ENCODE data around the gene ARIH2.

The ARIH2 gene

GRCh38 chr3:49030321-49030720 lies 111.7 kb downstream of the ARIH2 start:
- H3K27me3 ChIP-seq (ENCODE audit: insufficient read depth, low read length, poor library complexity), result no peaks in the 10 kb centered on the region
- no CpG with 5 or more reads among the region's 6 CpGs for WGBS (ENCODE audit: extremely low coverage, insufficient coverage, low lambda C conversion rate)
- H3K56ac ChIP-seq (ENCODE audit: low read length), result no peak overlapping the region
- H3K79me2 ChIP-seq (ENCODE audit: control insufficient read depth, insufficient read depth, low read length), result peaks cover 10% of the 10 kb centered on the region
- H2BK120ac ChIP-seq (ENCODE audit: low read depth, low read length), result no peak overlapping the region
- H3K79me1 ChIP-seq (ENCODE audit: low read length), result peaks cover 16% of the 10 kb centered on the region
- H2BK15ac ChIP-seq (replicated peaks; ENCODE audit: low read depth), result no peak overlapping the region
- no peak overlapping the region for H3K27ac ChIP-seq (ENCODE audit: low read depth, low read length)
- no peak overlapping the region for H3K4me2 ChIP-seq (ENCODE audit: low read length)
- no peak overlapping the region for H4K5ac ChIP-seq (ENCODE audit: low read length)
- no peak overlapping the region for H3K9ac ChIP-seq (ENCODE audit: low read length)
- no peak overlapping the region for H3K18ac ChIP-seq (ENCODE audit: low read length)
- H3K4me3 ChIP-seq (ENCODE audit: low read length), result no peak overlapping the region
- peaks cover 10% of the 10 kb centered on the region for H3K4me1 ChIP-seq (ENCODE audit: control insufficient read depth, low read depth, low read length)
- no peak overlapping the region for H3K4ac ChIP-seq (ENCODE audit: low read depth, low read length)
- no peak overlapping the region for H2AK5ac ChIP-seq (ENCODE audit: low read length)
- no peak overlapping the region for H3K23ac ChIP-seq (ENCODE audit: low read length)
- no peak for DNase-seq
- no peak overlapping the region for H4K8ac ChIP-seq (ENCODE audit: low read depth, low read length)
- peaks cover 27% of the 10 kb centered on the region for H3K36me3 ChIP-seq (ENCODE audit: control insufficient read depth, insufficient read depth, low read length)
- H2BK5ac ChIP-seq (ENCODE audit: low read length), result no peak overlapping the region

GRCh38 chr3:49032646-49033304 lies 114.1 kb downstream of the ARIH2 start:
- Histone ChIP-seq H3K18ac (ENCODE audit: low read length) (no peak overlapping the region), H3K4me2 (ENCODE audit: low read length) (no peak overlapping the region), H3K27me3 (ENCODE audit: insufficient read depth, low read length, poor library complexity) (no peaks in the 10 kb centered on the region), H2AK5ac (ENCODE audit: low read length) (no peak overlapping the region), H3K36me3 (ENCODE audit: control insufficient read depth, insufficient read depth, low read length) (peaks cover 17% of the 10 kb centered on the region), H3K4ac (ENCODE audit: low read depth, low read length) (no peak overlapping the region), H3K79me1 (ENCODE audit: low read length) (peaks cover 12% of the 10 kb centered on the region), H3K79me2 (ENCODE audit: control insufficient read depth, insufficient read depth, low read length) (peaks cover 6% of the 10 kb centered on the region), H4K5ac (ENCODE audit: low read length) (no peak overlapping the region), H3K4me3 (ENCODE audit: low read length) (no peak overlapping the region), H2BK5ac (ENCODE audit: low read length) (no peak overlapping the region), H3K23ac (ENCODE audit: low read length) (no peak overlapping the region), H3K9ac (ENCODE audit: low read length) (no peak overlapping the region), H3K56ac (ENCODE audit: low read length) (no peak overlapping the region), H4K8ac (ENCODE audit: low read depth, low read length) (no peak overlapping the region), H2BK15ac (replicated peaks; ENCODE audit: low read depth) (no peak overlapping the region), H3K4me1 (ENCODE audit: control insufficient read depth, low read depth, low read length) (peaks cover 6% of the 10 kb centered on the region), H2BK120ac (ENCODE audit: low read depth, low read length) (no peak overlapping the region), H3K27ac (ENCODE audit: low read depth, low read length) (no peak overlapping the region)
- no peak for DNase-seq
- no CpG with 5 or more reads among the region's 6 CpGs for WGBS (ENCODE audit: extremely low coverage, insufficient coverage, low lambda C conversion rate)

- no peak overlapping the region for H3K9ac ChIP-seq (ENCODE audit: low read length)
- no peak overlapping the region for H4K8ac ChIP-seq (ENCODE audit: low read depth, low read length)
- peaks cover 3% of the 10 kb centered on the region for H3K79me1 ChIP-seq (ENCODE audit: low read length)
- H3K4me3 ChIP-seq (ENCODE audit: low read length), result no peak overlapping the region
- no peak overlapping the region for H3K56ac ChIP-seq (ENCODE audit: low read length)
- H2BK5ac ChIP-seq (ENCODE audit: low read length), result no peak overlapping the region
- H2BK15ac ChIP-seq (replicated peaks; ENCODE audit: low read depth), result no peak overlapping the region
- H3K23ac ChIP-seq (ENCODE audit: low read length), result no peak overlapping the region
- H2AK5ac ChIP-seq (ENCODE audit: low read length), result no peak overlapping the region
- H3K27ac ChIP-seq (ENCODE audit: low read depth, low read length), result no peak overlapping the region
- H2BK120ac ChIP-seq (ENCODE audit: low read depth, low read length), result no peak overlapping the region
- H3K27me3 ChIP-seq (ENCODE audit: insufficient read depth, low read length, poor library complexity), result no peaks in the 10 kb centered on the region
- H4K5ac ChIP-seq (ENCODE audit: low read length), result no peak overlapping the region
- H3K4ac ChIP-seq (ENCODE audit: low read depth, low read length), result no peak overlapping the region
- H3K79me2 ChIP-seq (ENCODE audit: control insufficient read depth, insufficient read depth, low read length), result no peaks in the 10 kb centered on the region
- no CpG with 5 or more reads among the region's 2 CpGs for WGBS (ENCODE audit: extremely low coverage, insufficient coverage, low lambda C conversion rate)
- H3K18ac ChIP-seq (ENCODE audit: low read length), result no peak overlapping the region
- H3K4me1 ChIP-seq (ENCODE audit: control insufficient read depth, low read depth, low read length), result no peaks in the 10 kb centered on the region
- no peak for DNase-seq
- H3K4me2 ChIP-seq (ENCODE audit: low read length), result no peak overlapping the region
- peaks cover 17% of the 10 kb centered on the region for H3K36me3 ChIP-seq (ENCODE audit: control insufficient read depth, insufficient read depth, low read length)
These were observed 116.0 kb downstream of the ARIH2 start for GRCh38 chr3:49034650-49035049.

GRCh38 chr3:49035281-49035680 lies 116.6 kb downstream of the ARIH2 start:
- Histone ChIP-seq H3K36me3 (ENCODE audit: control insufficient read depth, insufficient read depth, low read length) (peaks cover 17% of the 10 kb centered on the region), H3K27me3 (ENCODE audit: insufficient read depth, low read length, poor library complexity) (no peaks in the 10 kb centered on the region)

More at GRCh38 chr3:49035281-49035680, 116.6 kb downstream of the ARIH2 start:
- Histone ChIP-seq H3K4ac (ENCODE audit: low read depth, low read length) (no peak overlapping the region), H3K18ac (ENCODE audit: low read length) (no peak overlapping the region), H2BK5ac (ENCODE audit: low read length) (no peak overlapping the region), H2BK120ac (ENCODE audit: low read depth, low read length) (no peak overlapping the region), H2BK15ac (replicated peaks; ENCODE audit: low read depth) (no peak overlapping the region), H3K9ac (ENCODE audit: low read length) (no peak overlapping the region), H4K8ac (ENCODE audit: low read depth, low read length) (no peak overlapping the region), H3K79me2 (ENCODE audit: control insufficient read depth, insufficient read depth, low read length) (no peaks in the 10 kb centered on the region), H3K4me2 (ENCODE audit: low read length) (no peak overlapping the region), H3K4me1 (ENCODE audit: control insufficient read depth, low read depth, low read length) (no peaks in the 10 kb centered on the region), H4K5ac (ENCODE audit: low read length) (no peak overlapping the region), H3K79me1 (ENCODE audit: low read length) (peaks cover 3% of the 10 kb centered on the region), H3K27ac (ENCODE audit: low read depth, low read length) (no peak overlapping the region), H3K4me3 (ENCODE audit: low read length) (no peak overlapping the region), H3K56ac (ENCODE audit: low read length) (no peak overlapping the region), H3K23ac (ENCODE audit: low read length) (no peak overlapping the region), H2AK5ac (ENCODE audit: low read length) (no peak overlapping the region)
- WGBS (ENCODE audit: extremely low coverage, insufficient coverage, low lambda C conversion rate), result no CpG with 5 or more reads among the region's 3 CpGs
- no peak for DNase-seq

Small RNA genes within 50 kb of the gene (small RNA-seq; reads per million reads assigned to genes)
- gene MIR191 (ENCODE audit: insufficient read depth), result 61,782 reads per million, percentile 100 among the genes with 10 or more reads in this experiment
- gene MIR425 (ENCODE audit: insufficient read depth), result 2,393 reads per million, percentile 99 among the genes with 10 or more reads in this experiment
